HepG2 (cell line): ENCODE data around the gene WIZ. TPM values are rescaled to one million over a fixed set of nuclear protein-coding genes. Genes with fewer than 3 reads are reported as not detected.

Source experiments
- ATF6 ChIP-seq: sonication (generic); formaldehyde crosslinking; conservative IDR thresholded peaks from 2 replicates; pipeline ENCODE4 v1.4.0; 2020; ENCODE audit warnings: missing genetic modification reagents
- CHD4 ChIP-seq: fragments of 200-600 bp; sonication (generic); IDR thresholded peaks from 2 replicates; pipeline ENCODE4 v1.7.0; 2017; ENCODE audit warnings: mild to moderate bottlenecking, low read length, borderline replicate concordance
- E2F1 ChIP-seq: sonication (generic); formaldehyde crosslinking; IDR thresholded peaks from 2 replicates; pipeline ENCODE4 v1.5.0; 2020; ENCODE audit warnings: missing genetic modification reagents
- FOXP1 ChIP-seq, 2 experiments: fragments of 450-650 bp in 1 of 2; IDR thresholded peaks; 2 replicates each; pipeline ENCODE4 v1.6.1; 2017 to 2018; ENCODE audit warnings: antibody characterized with exemption in 1 of 2
- KDM3A ChIP-seq: IDR thresholded peaks from 2 replicates; pipeline ENCODE4 v1.6.1; 2018; ENCODE audit warnings: low read depth, missing compliant biosample characterization
- MLLT10 ChIP-seq: sonication (generic); formaldehyde crosslinking; IDR thresholded peaks from 2 replicates; pipeline ENCODE4 v1.4.0; 2020; ENCODE audit warnings: missing genetic modification reagents
- NR2F6 ChIP-seq, 2 experiments: IDR thresholded peaks; 2 replicates each; pipeline ENCODE4 v1.6.1; 2016; ENCODE audit warnings: antibody characterized with exemption in 1 of 2, mild to moderate bottlenecking in 1 of 2
- ONECUT2 ChIP-seq: sonication (generic); formaldehyde crosslinking; IDR thresholded peaks from 2 replicates; pipeline ENCODE4 v1.4.0; 2020; ENCODE audit warnings: missing genetic modification reagents
- RBAK ChIP-seq: sonication (generic); formaldehyde crosslinking; IDR thresholded peaks from 2 replicates; pipeline ENCODE4 v1.5.1; 2020; ENCODE audit warnings: mild to moderate bottlenecking, missing genetic modification reagents
- SOX13 ChIP-seq, 3 experiments: fragments of 450-650 bp in 1 of 3; sonication (generic) in 1 of 3; formaldehyde crosslinking in 1 of 3; IDR thresholded peaks in 2 of 3; conservative IDR thresholded peaks in 1 of 3; 2 replicates each; pipeline versions ENCODE4 v1.5.0 to v1.6.1; 2016 to 2020; ENCODE audit warnings: antibody characterized with exemption in 1 of 3, mild to moderate bottlenecking in 1 of 3, missing compliant biosample characterization in 1 of 3, missing genetic modification reagents in 1 of 3, moderate library complexity in 1 of 3
- ZMAT3 ChIP-seq: sonication (generic); formaldehyde crosslinking; conservative IDR thresholded peaks from 2 replicates; pipeline ENCODE4 v1.7.0; 2021; ENCODE audit warnings: missing genetic modification reagents
- ZMYM2 ChIP-seq: sonication (generic); formaldehyde crosslinking; IDR thresholded peaks from 2 replicates; pipeline ENCODE4 v1.8.0; 2022; ENCODE audit warnings: mild to moderate bottlenecking, missing genetic modification reagents
- ZNF142 ChIP-seq: sonication (generic); formaldehyde crosslinking; IDR thresholded peaks from 2 replicates; pipeline ENCODE4 v1.4.0; 2020; ENCODE audit warnings: missing genetic modification reagents
- ZNF275 ChIP-seq: sonication (generic); formaldehyde crosslinking; IDR thresholded peaks from 2 replicates; pipeline ENCODE4 v1.8.0; 2022; ENCODE audit warnings: missing genetic modification reagents, mild to moderate bottlenecking, inconsistent platforms, borderline replicate concordance
- ZNF792 ChIP-seq: IDR thresholded peaks from 2 replicates; pipeline ENCODE4 v1.6.1; 2016
- ZXDC ChIP-seq: sonication (generic); formaldehyde crosslinking; IDR thresholded peaks from 2 replicates; pipeline ENCODE4 v1.5.0; 2020; ENCODE audit warnings: mild to moderate bottlenecking, missing genetic modification reagents
- polyA plus RNA-seq, 8 experiments: library from polyadenylated mRNA; depleted of rRNA in 3 of 8; stranded (reverse) in 7 of 8; unstranded in 1 of 8; fragments of >200 nt; fragmentation: Illumina TruSeq in 4 of 8; extraction: Trizol in 4 of 8; gene quantifications; 2 replicates each; pipeline versions ENCODE4 v1.2.1 to v1.2.3, GENCODE V29; 2011 to 2016; ENCODE audit warnings: low read depth in 4 of 8, missing spikeins in 1 of 8, mixed read lengths in 1 of 8; ENCODE audit not compliant: insufficient read depth in 1 of 8
- total RNA-seq, 5 experiments: library from RNA; depleted of rRNA; stranded (reverse); fragments of >200 nt; fragmentation: Illumina TruSeq; extraction: Trizol; gene quantifications; 2 replicates each; pipeline ENCODE4 v1.2.3, GENCODE V29; 2016; ENCODE audit warnings: low read depth in 1 of 5

The WIZ gene
- total and polyA plus RNA-seq, 2 of the 13 experiments (the other 11 are each of a cell fraction or from before 2014, with no cell fraction given), result 4.7 to 4.8 TPM

GRCh38 chr19:15379999-15380647 lies 69.6 kb downstream of the WIZ start (continued):
- TF ChIP-seq NR2F6 (IDR thresholded peaks at IDR 0.05) (no peak), NR2F6 (CRISPR knock-in tag; IDR thresholded peaks at IDR 0.05) (no peak; the same call in 1 of the 2 replicates), FOXP1 (IDR thresholded peaks at IDR 0.05) (no peak), FOXP1 (CRISPR knock-in tag; IDR thresholded peaks at IDR 0.05) (no peak), RBAK (CRISPR knock-in tag) (no peak), ZMAT3 (CRISPR knock-in tag) (no peak; the same call in 1 of the 2 replicates), MLLT10 (CRISPR knock-in tag) (no peak), E2F1 (CRISPR knock-in tag) (no peak), ATF6 (CRISPR knock-in tag) (no peak), ZXDC (no peak), ZNF792 (CRISPR knock-in tag) (peak; percentile 31; the same call in 1 of the 2 replicates), CHD4 (no peak), ZNF142 (0 out of 2 replicates have a peak, but pooled peaks have one; percentile 23), SOX13 (IDR thresholded peaks at IDR 0.05) (no peak), SOX13 (CRISPR knock-in tag; conservative IDR thresholded peaks at IDR 0.05 in 1 of 2, IDR thresholded peaks at IDR 0.05 in 1 of 2) (no peak; a peak in 1 of 4 replicates), KDM3A (CRISPR knock-in tag) (no peak), ZNF275 (CRISPR knock-in tag) (no peak), ZMYM2 (CRISPR knock-in tag) (no peak), ONECUT2 (no peak)
